GM06990 (cell line): Measurements from ENCODE around the gene EPHB3.

Source experiments
- DNase-seq: peaks from one replicate; pipeline ENCODE4 v3.0.0-alpha.2; 2011; ENCODE audit not compliant: insufficient read length; ENCODE audit errors: extremely low read depth
- H3K27me3 ChIP-seq: replicated peaks from 2 replicates; pipeline ENCODE4 v1.6.0; 2011; ENCODE audit warnings: low read length; ENCODE audit not compliant: control insufficient read depth, insufficient read depth
- H3K36me3 ChIP-seq: 2 replicates; pipeline ENCODE4 v1.5.1; 2011; ENCODE audit warnings: low read length; ENCODE audit not compliant: control insufficient read depth, insufficient read depth
- H3K4me3 ChIP-seq: replicated peaks from 2 replicates; pipeline ENCODE4 v1.5.1; 2011; ENCODE audit warnings: low read depth, mild to moderate bottlenecking, control low read depth, low read length
- CTCF ChIP-seq: IDR thresholded peaks from 2 replicates; pipeline ENCODE4 v1.5.1; 2011; ENCODE audit warnings: low read length, control low read depth, mild to moderate bottlenecking, inconsistent platforms; ENCODE audit not compliant: insufficient read depth, poor library complexity, severe bottlenecking

EPHB3 gene

GRCh38 chr3:184583578-184584451 lies 22.2 kb downstream of the EPHB3 start:
- TF ChIP-seq CTCF: no peak
- H3K4me3 ChIP-seq: no peak overlapping the region

GRCh38 chr3:184584464-184584891 lies 22.9 kb downstream of the EPHB3 start:
- TF ChIP-seq CTCF: no peak
- H3K36me3 ChIP-seq: no peaks in the 10 kb centered on the region
- peaks cover 6% of the 10 kb centered on the region for H3K27me3 ChIP-seq
- no peak for DNase-seq
- H3K4me3 ChIP-seq: no peak overlapping the region

More at GRCh38 chr3:184583578-184584451, 22.2 kb downstream of the EPHB3 start:
- no peak for DNase-seq
- Histone ChIP-seq H3K27me3 (peaks cover 6% of the 10 kb centered on the region), H3K36me3 (no peaks in the 10 kb centered on the region)

- Histone ChIP-seq H3K36me3 (no peaks in the 10 kb centered on the region), H3K4me3 (no peak overlapping the region), H3K27me3 (peaks cover 5% of the 10 kb centered on the region)
- no peak for DNase-seq
- no peak for TF ChIP-seq CTCF
Measured at GRCh38 chr3:184585545-184585944, 24.0 kb downstream of the EPHB3 start.

- no peak for TF ChIP-seq CTCF
- Histone ChIP-seq H3K27me3 (peaks cover 5% of the 10 kb centered on the region), H3K36me3 (no peaks in the 10 kb centered on the region), H3K4me3 (no peak overlapping the region)
- DNase-seq: no peak
Measured at GRCh38 chr3:184586851-184587250, 25.3 kb downstream of the EPHB3 start.

GRCh38 chr3:184588776-184589175 lies 27.2 kb downstream of the EPHB3 start:
- TF ChIP-seq CTCF: no peak
- no peaks in the 10 kb centered on the region for H3K36me3 ChIP-seq
- DNase-seq: no peak
- H3K27me3 ChIP-seq: peaks cover 5% of the 10 kb centered on the region
- no peak overlapping the region for H3K4me3 ChIP-seq
